Measurements from ENCODE around the gene GEN1. TPM values are rescaled to one million over a fixed set of nuclear protein-coding genes. Genes with fewer than 3 reads are reported as not detected.

Gene GEN1
- total and polyA plus RNA-seq, 9 donors = 0.77 to 4.7 (median 2.3) TPM

DNA sequence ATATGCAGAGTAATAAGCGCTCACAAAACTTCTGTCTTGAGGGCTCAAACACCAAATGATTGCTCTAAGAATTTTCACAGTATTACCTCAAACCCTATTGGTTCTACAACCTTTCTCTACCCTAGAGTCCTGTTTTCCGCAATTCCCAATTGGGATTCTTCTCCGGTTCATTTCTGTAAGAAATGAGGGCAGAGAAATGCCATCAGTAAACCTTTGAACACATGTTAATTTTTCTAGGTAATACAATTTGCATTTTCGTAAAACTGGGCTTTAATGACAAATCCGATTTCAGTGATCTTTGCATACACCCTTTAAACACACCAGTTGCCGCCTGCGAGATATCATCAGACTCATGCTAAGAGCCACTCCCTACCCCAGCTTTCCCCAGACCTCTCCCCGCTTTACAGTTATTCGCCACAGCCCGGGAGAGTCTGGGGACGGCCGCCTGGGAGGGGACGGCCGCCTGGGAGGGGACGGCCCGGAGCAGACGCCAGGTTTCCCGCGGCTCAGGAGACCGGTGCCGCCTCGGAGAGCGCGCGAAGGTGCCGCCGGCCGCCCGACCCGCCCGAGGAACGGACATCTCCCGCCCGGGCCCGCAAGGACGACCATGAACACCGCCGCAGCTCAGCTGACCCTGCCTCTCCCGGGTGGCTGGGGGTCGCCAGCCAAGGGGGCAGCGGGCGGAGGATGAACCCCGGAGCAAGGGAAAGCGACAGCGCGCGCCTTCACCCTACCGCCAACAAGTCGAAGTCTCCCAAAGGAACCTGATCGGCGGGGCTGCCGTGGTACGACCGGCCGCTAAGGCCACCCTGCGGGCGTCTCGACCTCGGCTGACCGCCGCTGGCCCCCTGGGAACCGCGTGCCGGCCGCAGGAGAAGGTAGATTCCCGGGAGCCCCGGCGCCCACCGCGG lies 791 bp upstream of the GEN1 start:
- intact Hi-C loops (cut with DNase I) = no loop called here
- 1 to 2% (median 1%) methylated on average over 51 to 70 of the region's 70 CpGs for WGBS, 3 donors
- DNase-seq = no peak

DNA sequence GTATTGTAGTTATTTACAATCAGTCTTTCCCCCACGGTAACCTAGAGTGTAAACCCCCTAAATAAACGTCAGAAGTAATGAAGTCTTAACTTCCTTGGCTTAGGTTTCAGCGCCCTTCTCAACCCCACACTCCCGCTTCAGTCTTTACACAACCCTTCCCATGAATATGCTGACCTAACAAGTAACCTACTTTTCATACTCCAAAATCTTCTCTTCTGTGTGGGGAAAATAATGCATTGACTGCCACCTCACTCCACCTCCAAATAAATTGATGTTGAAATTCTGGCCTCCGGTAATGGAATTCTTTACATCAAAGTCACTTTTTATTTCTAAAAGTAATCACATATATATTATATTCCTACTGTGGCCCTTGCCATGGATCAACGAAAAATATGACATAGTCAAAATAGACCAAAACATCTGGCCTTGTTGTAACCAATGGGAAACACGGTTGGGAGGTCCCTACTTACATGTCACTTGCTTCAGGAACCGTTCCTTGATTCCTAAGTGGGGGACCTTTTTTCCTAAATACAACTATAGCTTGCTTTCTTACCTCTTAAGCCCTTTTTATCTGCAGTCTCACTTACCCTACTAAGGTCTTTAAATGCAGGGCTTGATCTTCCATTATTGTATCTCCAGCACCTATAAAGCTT lies 961 bp downstream of the GEN1 start:
- H3K4me1 ChIP-seq (ENCODE audit: insufficient read depth) = peaks cover 4% of the 10 kb centered on the region
- no peaks in the 10 kb centered on the region for H3K9me3 ChIP-seq
- no peak for DNase-seq
- 13 to 18% (median 13%) methylated on average over 8 of the region's 8 CpGs for WGBS, 3 donors
- no peaks in the 10 kb centered on the region for H3K36me3 ChIP-seq
- no peak overlapping the region for H3K27ac ChIP-seq
- TF ChIP-seq EP300 (IDR thresholded peaks at IDR 0.05) = no peak
- no peak for TF ChIP-seq POLR2A (IDR thresholded peaks at IDR 0.05)
- TF ChIP-seq, protein P1, sequence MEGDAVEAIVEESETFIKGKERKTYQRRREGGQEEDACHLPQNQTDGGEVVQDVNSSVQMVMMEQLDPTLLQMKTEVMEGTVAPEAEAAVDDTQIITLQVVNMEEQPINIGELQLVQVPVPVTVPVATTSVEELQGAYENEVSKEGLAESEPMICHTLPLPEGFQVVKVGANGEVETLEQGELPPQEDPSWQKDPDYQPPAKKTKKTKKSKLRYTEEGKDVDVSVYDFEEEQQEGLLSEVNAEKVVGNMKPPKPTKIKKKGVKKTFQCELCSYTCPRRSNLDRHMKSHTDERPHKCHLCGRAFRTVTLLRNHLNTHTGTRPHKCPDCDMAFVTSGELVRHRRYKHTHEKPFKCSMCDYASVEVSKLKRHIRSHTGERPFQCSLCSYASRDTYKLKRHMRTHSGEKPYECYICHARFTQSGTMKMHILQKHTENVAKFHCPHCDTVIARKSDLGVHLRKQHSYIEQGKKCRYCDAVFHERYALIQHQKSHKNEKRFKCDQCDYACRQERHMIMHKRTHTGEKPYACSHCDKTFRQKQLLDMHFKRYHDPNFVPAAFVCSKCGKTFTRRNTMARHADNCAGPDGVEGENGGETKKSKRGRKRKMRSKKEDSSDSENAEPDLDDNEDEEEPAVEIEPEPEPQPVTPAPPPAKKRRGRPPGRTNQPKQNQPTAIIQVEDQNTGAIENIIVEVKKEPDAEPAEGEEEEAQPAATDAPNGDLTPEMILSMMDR (IDR thresholded peaks at IDR 0.05) = no peak
- intact Hi-C loops (cut with DNase I) = no loop called here
- H3K4me3 ChIP-seq = no peak overlapping the region
- H3K27me3 ChIP-seq = no peaks in the 10 kb centered on the region

More for the DNA sequence above, 791 bp upstream of the GEN1 start:
- Histone ChIP-seq H3K4me1 (ENCODE audit: insufficient read depth) (peaks cover 4% of the 10 kb centered on the region), H3K36me3 (no peaks in the 10 kb centered on the region), H3K9me3 (no peaks in the 10 kb centered on the region), H3K27ac (peak overlapping the region; percentile 82 to 92), H3K4me3 (peak overlapping the region; percentile 97), H3K27me3 (no peaks in the 10 kb centered on the region)
- TF ChIP-seq POLR2A (IDR thresholded peaks at IDR 0.05) (peak; percentile 56), EP300 (IDR thresholded peaks at IDR 0.05) (no peak)

DNA sequence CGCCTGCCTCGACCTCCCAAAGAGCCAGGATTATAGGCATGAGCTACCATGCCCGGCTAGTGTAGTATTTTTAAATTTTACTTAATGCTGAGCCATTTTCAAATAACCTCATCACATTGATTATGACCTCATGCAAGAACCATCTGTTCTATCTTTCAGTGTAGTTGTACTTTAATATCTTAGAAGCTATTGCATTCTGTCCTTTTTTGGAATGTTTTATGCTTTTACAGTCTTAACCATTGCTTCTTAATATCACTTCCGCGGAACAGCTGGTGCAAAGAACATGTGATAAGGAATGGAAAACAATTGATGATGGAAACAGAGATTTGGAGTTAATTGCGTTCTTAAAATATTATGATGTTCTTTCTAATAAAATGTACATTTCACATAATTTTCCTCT lies 2.7 kb downstream of the GEN1 start:
- no peak overlapping the region for H3K4me3 ChIP-seq
- WGBS, 3 donors = 38 to 51% (median 44%) methylated on average over 6 of the region's 6 CpGs
- intact Hi-C loops (cut with DNase I) = no loop called here
- no peaks in the 10 kb centered on the region for H3K9me3 ChIP-seq
- no peak overlapping the region for H3K27ac ChIP-seq
- no peaks in the 10 kb centered on the region for H3K27me3 ChIP-seq
- DNase-seq = no peak
- TF ChIP-seq, protein P1 (IDR thresholded peaks at IDR 0.05) = no peak
- TF ChIP-seq POLR2A (IDR thresholded peaks at IDR 0.05) = no peak
- no peak for TF ChIP-seq EP300 (IDR thresholded peaks at IDR 0.05)
- no peaks in the 10 kb centered on the region for H3K36me3 ChIP-seq
- H3K4me1 ChIP-seq (ENCODE audit: insufficient read depth) = peaks cover 4% of the 10 kb centered on the region

DNA sequence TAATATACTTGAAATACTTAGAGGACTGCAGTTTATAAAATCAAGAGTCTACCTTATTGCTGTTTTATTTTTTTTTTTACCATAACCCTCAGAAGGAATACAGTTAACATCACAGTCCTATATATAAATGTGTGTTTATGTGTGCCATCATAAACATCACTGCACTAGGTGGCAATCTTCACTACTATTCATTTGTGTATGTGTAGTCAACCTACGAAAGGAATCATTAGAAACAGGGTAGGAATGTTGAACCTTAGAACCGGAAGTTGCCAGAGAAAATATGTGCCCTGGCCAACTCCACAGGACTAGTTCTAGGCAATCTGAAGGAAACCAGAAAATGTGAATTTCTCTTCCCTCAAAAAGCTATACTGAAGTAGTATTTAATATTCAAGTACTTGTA lies 3.4 kb downstream of the GEN1 start:
- H3K27ac ChIP-seq = no peak overlapping the region
- DNase-seq = no peak
- no peaks in the 10 kb centered on the region for H3K27me3 ChIP-seq
- H3K9me3 ChIP-seq = no peaks in the 10 kb centered on the region
- H3K4me1 ChIP-seq (ENCODE audit: insufficient read depth) = peaks cover 4% of the 10 kb centered on the region
- intact Hi-C loops (cut with DNase I) = no loop called here
- TF ChIP-seq, protein P1 (IDR thresholded peaks at IDR 0.05) = no peak
- no peak for TF ChIP-seq EP300 (IDR thresholded peaks at IDR 0.05)
- no peak for TF ChIP-seq POLR2A (IDR thresholded peaks at IDR 0.05)
- H3K36me3 ChIP-seq = no peaks in the 10 kb centered on the region
- H3K4me3 ChIP-seq = no peak overlapping the region
- WGBS, 3 donors = 19 to 26% (median 20%) methylated on average over 2 of the region's 2 CpGs

Measured in ovary (tissue), 9 donors.